Uterus (tissue), 2 donors: ENCODE measurements around the gene ATPAF1.

Experiments
- POLR2A ChIP-seq, 2 donors: fragments of 450-650 bp; IDR thresholded peaks; one replicate each; pipeline ENCODE4 v1.6.1; 2016; ENCODE audit warnings: antibody characterized with exemption in 2 of 2, mild to moderate bottlenecking in 1 of 2, moderate library complexity in 1 of 2
- TF ChIP-seq, protein P1 (sequence below), 4 experiments: fragments of 200-600 bp in 2 of 4; fragments of 450-650 bp in 2 of 4; sonication (generic) in 2 of 4; IDR thresholded peaks; one replicate each; pipeline ENCODE4 v1.5.1; 2016 to 2019; ENCODE audit warnings: antibody characterized with exemption in 4 of 4, mild to moderate bottlenecking in 2 of 4, moderate library complexity in 1 of 4

DNA sequence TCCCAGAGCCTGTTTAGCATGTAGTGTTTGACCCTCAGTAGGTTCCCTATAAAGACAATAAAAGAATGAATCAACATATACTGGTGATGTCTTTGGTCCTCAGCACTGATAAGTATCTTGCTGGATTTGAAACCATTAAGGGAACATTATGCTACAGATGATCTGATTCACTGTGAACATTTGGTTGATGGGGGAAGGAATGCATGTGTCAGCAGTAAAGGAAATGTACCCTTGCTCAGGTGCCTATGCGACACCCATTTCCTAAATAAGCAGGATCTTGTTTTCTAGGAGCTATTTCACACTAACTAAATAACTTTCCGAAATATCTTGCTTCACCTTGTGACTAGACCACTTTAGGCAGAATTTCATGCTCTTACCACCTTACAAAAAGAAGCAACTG is 16.5 kb upstream of the ATPAF1 start:
- TF ChIP-seq, protein P1, sequence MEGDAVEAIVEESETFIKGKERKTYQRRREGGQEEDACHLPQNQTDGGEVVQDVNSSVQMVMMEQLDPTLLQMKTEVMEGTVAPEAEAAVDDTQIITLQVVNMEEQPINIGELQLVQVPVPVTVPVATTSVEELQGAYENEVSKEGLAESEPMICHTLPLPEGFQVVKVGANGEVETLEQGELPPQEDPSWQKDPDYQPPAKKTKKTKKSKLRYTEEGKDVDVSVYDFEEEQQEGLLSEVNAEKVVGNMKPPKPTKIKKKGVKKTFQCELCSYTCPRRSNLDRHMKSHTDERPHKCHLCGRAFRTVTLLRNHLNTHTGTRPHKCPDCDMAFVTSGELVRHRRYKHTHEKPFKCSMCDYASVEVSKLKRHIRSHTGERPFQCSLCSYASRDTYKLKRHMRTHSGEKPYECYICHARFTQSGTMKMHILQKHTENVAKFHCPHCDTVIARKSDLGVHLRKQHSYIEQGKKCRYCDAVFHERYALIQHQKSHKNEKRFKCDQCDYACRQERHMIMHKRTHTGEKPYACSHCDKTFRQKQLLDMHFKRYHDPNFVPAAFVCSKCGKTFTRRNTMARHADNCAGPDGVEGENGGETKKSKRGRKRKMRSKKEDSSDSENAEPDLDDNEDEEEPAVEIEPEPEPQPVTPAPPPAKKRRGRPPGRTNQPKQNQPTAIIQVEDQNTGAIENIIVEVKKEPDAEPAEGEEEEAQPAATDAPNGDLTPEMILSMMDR (IDR thresholded peaks at IDR 0.05), result no peak
- TF ChIP-seq POLR2A (IDR thresholded peaks at IDR 0.05), result no peak
